Epithelial cell of proximal tubule (primary cell): ENCODE data around the gene ACTRT3. TPM values are rescaled to one million over a fixed set of nuclear protein-coding genes. Genes with fewer than 3 reads are reported as not detected.

ENCODE experiments used
- DNase-seq: peaks from one replicate; pipeline ENCODE4 v3.0.0-alpha.2; 2011; ENCODE audit warnings: low read depth
- H3K4me3 ChIP-seq: 2 replicates; pipeline ENCODE4 v1.5.1; 2011; ENCODE audit warnings: low read depth, mild to moderate bottlenecking, low read length
- CTCF ChIP-seq: conservative IDR thresholded peaks from 2 replicates; pipeline ENCODE4 v1.5.1; 2012; ENCODE audit warnings: low read depth, mild to moderate bottlenecking, low read length
- total RNA-seq: library from RNA; depleted of rRNA; stranded (reverse); fragments of >200 nt; gene quantifications from 2 replicates; pipeline ENCODE4 v1.2.3, GENCODE V29; 2015

The ACTRT3 gene
- 2.6 and 3.8 TPM in 2 replicates for total RNA-seq

- no peak for DNase-seq
- no peak for TF ChIP-seq CTCF
- peak within 1 kb of the TSS; percentile 89 for H3K4me3 ChIP-seq
Measured at GRCh38 chr3:169769287-169770181, at the start of gene ACTRT3. ACTRT3 (minus strand) TSS chr3:169769561; CDS start chr3:169769520, 41 bp downstream.

GRCh38 chr3:169818316-169818715, 49.0 kb upstream of the ACTRT3 start:
- no peak for TF ChIP-seq CTCF
- no peak for DNase-seq
- H3K4me3 ChIP-seq: no peak overlapping the region

- no peak overlapping the region for H3K4me3 ChIP-seq
- no peak for TF ChIP-seq CTCF
- DNase-seq: no peak
Measured at GRCh38 chr3:169815590-169816150, 46.3 kb upstream of the ACTRT3 start.

GRCh38 chr3:169813757-169814517, 44.6 kb upstream of the ACTRT3 start:
- TF ChIP-seq CTCF: peak; percentile 51
- DNase-seq: no peak
- H3K4me3 ChIP-seq: peak overlapping the region; percentile 66

- TF ChIP-seq CTCF: no peak
- peak overlapping the region; percentile 66 for H3K4me3 ChIP-seq
- no peak for DNase-seq
Measured at GRCh38 chr3:169813278-169813677, 43.9 kb upstream of the ACTRT3 start.

GRCh38 chr3:169812332-169813235, 43.2 kb upstream of the ACTRT3 start, which contains the start of the genes LRRC34 and LRRIQ4:
LRRC34 (minus strand) TSS chr3:169812904; CDS start chr3:169812548, 356 bp downstream.
LRRIQ4 (plus strand) TSS chr3:169812870; CDS start chr3:169821922, 9,052 bp downstream.
- no peak for TF ChIP-seq CTCF
- H3K4me3 ChIP-seq: peak within 1 kb of the TSS; percentile 66
- no peak for DNase-seq
